Measurements from ENCODE around the gene UMODL1.

UMODL1 gene

DNA sequence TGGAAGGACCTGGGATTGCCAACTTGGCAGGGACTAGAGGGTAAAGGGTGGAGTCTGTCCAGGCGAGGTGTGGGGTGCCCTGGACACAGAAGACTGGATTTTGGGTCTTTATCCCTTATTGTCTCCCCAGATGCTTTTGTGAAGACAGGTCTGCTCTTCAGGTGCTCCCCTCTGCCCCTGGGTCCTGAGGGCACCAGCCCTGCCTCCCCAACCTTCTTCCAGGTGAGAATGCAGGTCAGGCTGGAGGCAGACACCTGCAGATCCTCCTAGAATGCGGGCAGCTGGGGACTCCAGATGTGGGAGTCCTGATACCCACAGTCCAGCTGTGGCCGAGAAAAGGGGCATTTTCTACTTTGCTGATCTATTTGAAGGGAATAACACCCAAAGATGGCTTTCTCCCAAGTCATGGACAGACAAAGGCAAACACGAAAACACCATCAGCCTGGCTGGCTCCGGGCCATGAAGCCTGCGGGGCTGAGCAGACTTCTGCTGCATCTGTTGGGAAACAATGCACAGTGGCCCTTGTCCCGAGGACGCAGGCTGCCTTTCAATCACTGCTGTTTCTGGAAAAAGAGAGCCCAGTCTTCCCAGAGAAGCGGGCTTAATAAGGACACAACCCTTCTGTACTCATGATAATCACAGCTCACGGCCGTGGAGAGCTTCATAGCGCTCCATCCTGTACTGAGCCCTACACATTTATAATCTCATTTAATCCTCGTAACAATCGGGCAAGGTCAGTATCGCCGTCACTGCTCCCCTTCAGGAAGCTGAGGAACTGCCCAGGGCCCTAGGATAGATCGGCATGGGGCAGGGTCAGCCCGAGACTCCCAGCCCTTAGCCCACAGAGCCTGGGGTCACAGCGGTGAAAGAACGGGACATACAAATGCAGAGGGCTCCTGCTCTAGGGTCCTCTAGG, 85.8 kb downstream of the UMODL1 start:
- no peak overlapping the region for H3K27ac ChIP-seq (ENCODE audit: low read length)
- H2AFZ ChIP-seq (ENCODE audit: low read length), result no peak overlapping the region
- H3K4me2 ChIP-seq (ENCODE audit: low read depth, low read length), result no peak overlapping the region
- H3K27me3 ChIP-seq (replicated peaks; ENCODE audit: insufficient read depth, low read length), result peaks cover 81% of the 10 kb centered on the region
- H4K20me1 ChIP-seq (ENCODE audit: insufficient read depth, low read length), result no peaks in the 10 kb centered on the region
- H3F3A ChIP-seq (ENCODE audit: insufficient read depth, low read length), result no peaks in the 10 kb centered on the region
- no peaks in the 10 kb centered on the region for H3K9me3 ChIP-seq (replicated peaks; ENCODE audit: insufficient read depth, low read length)
- TF ChIP-seq EZH2 (optimal IDR thresholded peaks at IDR 0.05; ENCODE audit: low read depth, low read length) (no peak), EZH2phosphoT487 (IDR thresholded peaks at IDR 0.05; ENCODE audit: low read length) (no peak), CTCF (IDR thresholded peaks at IDR 0.05; ENCODE audit: low read length) (no peak)
- H3K79me2 ChIP-seq (ENCODE audit: low read length), result no peaks in the 10 kb centered on the region
- H3K9me2 ChIP-seq (replicated peaks; ENCODE audit: insufficient read depth, low read length), result no peaks in the 10 kb centered on the region
- H3K4me1 ChIP-seq (ENCODE audit: low read length), result no peaks in the 10 kb centered on the region
- no peaks in the 10 kb centered on the region for H3K36me3 ChIP-seq (replicated peaks; ENCODE audit: insufficient read depth, low read length)
- H3K4me3 ChIP-seq (ENCODE audit: low read length), result no peak overlapping the region
- DNase-seq, result no peak
- H3K9ac ChIP-seq (ENCODE audit: low read length), result no peak overlapping the region

- H3K27ac ChIP-seq (ENCODE audit: low read length), result no peak overlapping the region
- DNase-seq, result no peak
- H3K4me2 ChIP-seq (ENCODE audit: low read depth, low read length), result no peak overlapping the region
- no peak overlapping the region for H2AFZ ChIP-seq (ENCODE audit: low read length)
- H3K27me3 ChIP-seq (replicated peaks; ENCODE audit: insufficient read depth, low read length), result peaks cover 73% of the 10 kb centered on the region
- H3K9me3 ChIP-seq (replicated peaks; ENCODE audit: insufficient read depth, low read length), result no peaks in the 10 kb centered on the region
- H3K9me2 ChIP-seq (replicated peaks; ENCODE audit: insufficient read depth, low read length), result no peaks in the 10 kb centered on the region
- H3K4me1 ChIP-seq (ENCODE audit: low read length), result no peaks in the 10 kb centered on the region
- no peak for TF ChIP-seq EZH2phosphoT487 (IDR thresholded peaks at IDR 0.05; ENCODE audit: low read length)
- no peak for TF ChIP-seq CTCF (IDR thresholded peaks at IDR 0.05; ENCODE audit: low read length)
- no peak for TF ChIP-seq EZH2 (optimal IDR thresholded peaks at IDR 0.05; ENCODE audit: low read depth, low read length)
- H3K79me2 ChIP-seq (ENCODE audit: low read length), result no peaks in the 10 kb centered on the region
- H3K36me3 ChIP-seq (replicated peaks; ENCODE audit: insufficient read depth, low read length), result no peaks in the 10 kb centered on the region
- no peak overlapping the region for H3K4me3 ChIP-seq (ENCODE audit: low read length)
- no peak overlapping the region for H3K9ac ChIP-seq (ENCODE audit: low read length)
- no peaks in the 10 kb centered on the region for H3F3A ChIP-seq (ENCODE audit: insufficient read depth, low read length)
- H4K20me1 ChIP-seq (ENCODE audit: insufficient read depth, low read length), result no peaks in the 10 kb centered on the region
Measured at GRCh38 chr21:42157606-42158310, 86.6 kb downstream of the UMODL1 start.

GRCh38 chr21:42158846-42159245, 87.7 kb downstream of the UMODL1 start:
- H2AFZ ChIP-seq (ENCODE audit: low read length), result no peak overlapping the region
- no peaks in the 10 kb centered on the region for H3K36me3 ChIP-seq (replicated peaks; ENCODE audit: insufficient read depth, low read length)
- H3K4me3 ChIP-seq (ENCODE audit: low read length), result no peak overlapping the region
- TF ChIP-seq EZH2phosphoT487 (IDR thresholded peaks at IDR 0.05; ENCODE audit: low read length) (no peak), EZH2 (optimal IDR thresholded peaks at IDR 0.05; ENCODE audit: low read depth, low read length) (no peak), CTCF (IDR thresholded peaks at IDR 0.05; ENCODE audit: low read length) (no peak)
- H3K27ac ChIP-seq (ENCODE audit: low read length), result no peak overlapping the region
- H3K4me1 ChIP-seq (ENCODE audit: low read length), result no peaks in the 10 kb centered on the region
- DNase-seq, result no peak
- no peak overlapping the region for H3K9ac ChIP-seq (ENCODE audit: low read length)
- no peaks in the 10 kb centered on the region for H3K9me3 ChIP-seq (replicated peaks; ENCODE audit: insufficient read depth, low read length)
- H3K79me2 ChIP-seq (ENCODE audit: low read length), result no peaks in the 10 kb centered on the region
- no peak overlapping the region for H3K4me2 ChIP-seq (ENCODE audit: low read depth, low read length)
- H3K27me3 ChIP-seq (replicated peaks; ENCODE audit: insufficient read depth, low read length), result peaks cover 62% of the 10 kb centered on the region
- H3K9me2 ChIP-seq (replicated peaks; ENCODE audit: insufficient read depth, low read length), result no peaks in the 10 kb centered on the region
- H4K20me1 ChIP-seq (ENCODE audit: insufficient read depth, low read length), result no peaks in the 10 kb centered on the region
- H3F3A ChIP-seq (ENCODE audit: insufficient read depth, low read length), result no peaks in the 10 kb centered on the region

Data from MM.1S (cell line).